HepG2 (cell line): Measurements from ENCODE around the gene RPS6KC1.

Experiments used
- ATF3 ChIP-seq: sonication (generic); formaldehyde crosslinking; IDR thresholded peaks from 2 replicates; pipeline ENCODE4 v1.4.0; 2020; ENCODE audit warnings: missing genetic modification reagents
- ZNF224 ChIP-seq: sonication (generic); formaldehyde crosslinking; IDR thresholded peaks from 2 replicates; pipeline ENCODE4 v1.5.0; 2020; ENCODE audit warnings: mild to moderate bottlenecking, missing genetic modification reagents
- TF ChIP-seq, protein P1 (sequence below): sonication (generic); formaldehyde crosslinking; IDR thresholded peaks from 2 replicates; pipeline ENCODE4 v1.5.0; 2020; ENCODE audit warnings: mild to moderate bottlenecking, missing genetic modification reagents, moderate library complexity

DNA sequence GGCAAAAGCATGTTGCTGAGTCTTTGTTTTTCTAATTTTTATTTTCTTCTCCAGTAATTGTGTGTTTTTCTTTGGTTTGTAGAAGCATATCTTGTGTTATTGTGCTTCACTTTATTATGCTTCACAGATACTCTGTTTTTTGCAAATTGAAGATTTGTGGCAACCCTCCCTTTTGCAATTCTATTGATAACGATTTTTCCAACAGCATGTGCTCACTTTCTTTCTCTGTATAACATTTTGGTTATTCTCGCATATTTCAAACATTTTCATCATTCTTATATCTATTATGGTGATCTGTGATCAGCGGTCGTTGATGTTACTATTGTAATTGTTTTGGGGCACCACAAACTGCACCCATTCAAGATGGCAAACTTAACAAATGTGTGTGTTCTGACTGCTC, 31.6 kb upstream of the RPS6KC1 start:
- no peak for TF ChIP-seq ZNF224 (CRISPR knock-in tag)
- TF ChIP-seq ATF3 (CRISPR knock-in tag) = no peak
- TF ChIP-seq, protein P1, sequence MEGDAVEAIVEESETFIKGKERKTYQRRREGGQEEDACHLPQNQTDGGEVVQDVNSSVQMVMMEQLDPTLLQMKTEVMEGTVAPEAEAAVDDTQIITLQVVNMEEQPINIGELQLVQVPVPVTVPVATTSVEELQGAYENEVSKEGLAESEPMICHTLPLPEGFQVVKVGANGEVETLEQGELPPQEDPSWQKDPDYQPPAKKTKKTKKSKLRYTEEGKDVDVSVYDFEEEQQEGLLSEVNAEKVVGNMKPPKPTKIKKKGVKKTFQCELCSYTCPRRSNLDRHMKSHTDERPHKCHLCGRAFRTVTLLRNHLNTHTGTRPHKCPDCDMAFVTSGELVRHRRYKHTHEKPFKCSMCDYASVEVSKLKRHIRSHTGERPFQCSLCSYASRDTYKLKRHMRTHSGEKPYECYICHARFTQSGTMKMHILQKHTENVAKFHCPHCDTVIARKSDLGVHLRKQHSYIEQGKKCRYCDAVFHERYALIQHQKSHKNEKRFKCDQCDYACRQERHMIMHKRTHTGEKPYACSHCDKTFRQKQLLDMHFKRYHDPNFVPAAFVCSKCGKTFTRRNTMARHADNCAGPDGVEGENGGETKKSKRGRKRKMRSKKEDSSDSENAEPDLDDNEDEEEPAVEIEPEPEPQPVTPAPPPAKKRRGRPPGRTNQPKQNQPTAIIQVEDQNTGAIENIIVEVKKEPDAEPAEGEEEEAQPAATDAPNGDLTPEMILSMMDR = no peak
